Inferior parietal cortex (tissue), 1 donor: Measurements from ENCODE around the gene RAB11FIP4.

Source experiments
- DNase-seq: peaks from one replicate; pipeline ENCODE4 v3.0.0-alpha.2; 2016; ENCODE audit errors: extremely low spot score

RAB11FIP4 gene

DNA sequence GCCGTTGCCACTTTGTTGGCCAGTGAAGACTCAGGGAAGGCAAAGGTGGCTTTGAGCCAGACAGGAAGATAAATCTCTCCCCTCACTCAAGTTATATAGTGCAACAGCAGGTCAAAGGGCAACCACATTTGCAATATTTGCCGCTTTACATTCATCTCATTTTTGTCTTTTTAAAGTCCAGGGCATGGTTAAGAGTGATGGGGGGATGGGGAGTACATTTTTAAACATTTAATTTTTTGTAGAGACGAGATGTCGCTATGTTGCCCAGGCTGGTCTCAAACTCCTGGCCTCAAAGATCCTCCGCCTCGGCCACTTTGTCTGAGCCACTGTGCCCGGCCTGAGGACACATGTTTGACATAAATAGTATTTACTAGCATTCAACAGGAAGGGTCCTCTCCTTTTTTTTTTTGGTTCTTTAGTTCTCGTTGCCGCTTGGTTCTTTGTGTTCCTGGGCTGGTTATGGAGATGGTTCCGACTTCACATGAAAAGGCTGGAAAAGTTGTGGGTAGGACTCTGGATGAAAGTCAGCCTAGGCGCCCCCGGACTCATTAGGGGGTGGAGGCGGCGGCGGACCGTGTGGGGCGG is 95.7 kb downstream of the RAB11FIP4 start:
- DNase-seq, result no peak

DNA sequence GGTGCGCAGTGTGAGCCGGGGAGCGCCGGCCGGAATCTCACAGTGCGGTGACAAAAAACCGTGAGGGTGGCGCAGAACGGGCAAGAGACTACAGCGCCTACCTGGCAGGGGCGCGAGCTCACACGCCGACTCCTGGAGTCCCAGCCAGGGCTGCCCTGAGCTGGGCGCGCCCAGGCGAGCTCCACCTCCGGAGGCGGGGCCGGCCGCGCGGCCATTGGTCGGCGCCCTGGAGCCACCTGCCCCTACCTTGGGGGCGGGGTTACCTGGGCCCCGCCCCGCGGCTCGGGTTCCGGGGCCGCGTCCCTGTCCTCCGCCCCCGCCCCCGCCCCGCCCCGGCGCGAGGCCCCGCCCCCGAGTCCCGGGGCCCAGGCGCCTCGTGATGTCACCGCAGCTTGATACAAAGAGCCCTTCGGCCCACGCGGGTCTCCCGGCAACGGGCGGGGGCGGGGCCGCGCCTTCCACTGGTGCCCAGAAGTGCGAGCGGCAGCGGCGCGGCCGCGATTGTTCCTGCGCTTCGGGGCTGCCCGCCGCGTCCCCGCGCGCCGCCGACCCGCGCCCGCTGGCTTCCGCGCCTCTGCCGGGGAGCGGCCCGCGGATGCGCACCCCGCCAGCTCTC is 96.3 kb downstream of the RAB11FIP4 start:
- DNase-seq, result peak; percentile 78

DNA sequence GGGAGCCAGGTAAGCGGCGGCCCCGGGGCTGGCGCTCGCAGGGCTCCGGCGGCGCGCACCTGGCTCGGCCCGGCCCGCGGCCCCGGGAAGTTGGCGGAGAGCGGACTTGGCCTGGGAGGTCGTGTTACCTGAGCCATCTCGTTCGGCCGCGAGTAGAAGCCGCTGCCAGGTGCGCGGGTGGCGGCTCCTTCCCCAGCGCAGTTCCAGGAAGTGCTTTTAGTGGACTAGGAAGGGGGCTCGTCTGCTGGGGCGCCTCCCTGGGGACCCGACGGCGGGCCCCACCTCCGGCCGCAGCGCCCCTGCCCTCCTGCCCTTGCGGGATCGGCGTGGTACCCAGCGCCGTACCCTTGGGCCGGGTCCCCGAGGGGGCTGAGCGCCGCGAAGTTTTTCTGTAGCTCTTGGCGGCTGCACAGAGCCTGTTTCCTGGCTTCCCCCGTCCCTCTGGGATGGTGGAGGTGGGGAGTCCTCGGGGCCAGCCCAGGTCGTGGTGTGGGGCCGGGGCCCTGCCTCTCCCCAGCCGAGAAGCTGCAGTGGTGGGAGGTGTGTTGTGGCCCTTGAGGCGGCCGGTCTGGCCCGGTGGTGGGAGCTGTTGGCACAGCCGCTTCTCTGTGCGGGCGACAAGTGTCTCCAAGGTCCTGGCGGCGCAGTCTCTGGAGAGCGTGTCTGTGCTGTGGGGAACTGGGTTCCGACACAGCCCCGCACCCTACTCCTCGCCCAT is 96.9 kb downstream of the RAB11FIP4 start:
- no peak for DNase-seq

DNA sequence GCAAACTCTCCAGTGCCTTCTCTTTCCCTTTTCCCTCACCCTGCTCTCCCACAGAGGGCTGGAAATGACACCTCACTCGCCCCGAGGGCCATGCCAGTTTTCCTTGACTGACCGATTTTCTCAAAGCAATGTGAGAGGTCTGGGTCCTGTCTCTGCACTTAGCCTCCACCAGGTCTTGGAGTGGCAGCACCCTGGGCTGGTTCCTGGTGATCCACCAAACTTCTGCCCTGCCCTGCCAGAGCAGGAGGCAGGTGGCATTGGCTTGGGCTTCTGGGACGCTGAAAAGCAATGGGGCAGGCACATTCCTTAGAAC is 97.5 kb downstream of the RAB11FIP4 start:
- no peak for DNase-seq

DNA sequence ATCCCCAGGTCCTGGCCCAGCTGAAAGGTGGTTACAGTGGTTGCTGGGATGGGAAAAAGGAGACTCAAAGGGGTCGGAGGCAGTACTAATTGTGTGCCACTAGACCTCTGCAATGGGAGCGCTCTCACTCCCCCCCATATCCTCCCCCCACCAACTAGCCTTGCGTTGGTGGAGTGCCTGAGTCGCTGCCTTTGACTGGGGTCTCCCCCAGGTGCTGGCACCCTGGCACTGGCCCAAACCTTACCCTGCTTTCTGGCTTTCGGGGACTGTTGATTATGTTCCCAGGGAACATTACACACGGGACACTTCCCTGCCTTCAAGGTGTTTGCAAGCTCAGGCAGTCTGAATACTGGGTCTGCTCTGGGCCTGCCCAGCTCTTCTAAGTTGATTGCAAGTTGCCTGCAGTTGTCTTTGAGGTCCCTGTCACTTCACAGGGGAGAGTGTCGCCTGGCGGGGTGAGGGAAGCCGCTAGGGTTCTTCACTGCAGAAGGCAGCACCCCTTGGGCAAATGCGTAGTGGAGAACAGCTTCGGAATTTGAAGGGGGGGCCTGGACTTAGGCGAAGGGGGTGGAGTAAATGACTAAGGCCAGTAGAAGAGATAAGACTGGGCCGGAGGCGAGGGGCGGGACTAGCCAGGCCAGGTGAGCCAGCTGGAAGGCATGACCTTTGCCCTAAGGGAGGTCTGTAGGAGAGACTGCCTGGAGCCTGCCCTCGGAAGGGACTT is 98.0 kb downstream of the RAB11FIP4 start:
- DNase-seq, result no peak

DNA sequence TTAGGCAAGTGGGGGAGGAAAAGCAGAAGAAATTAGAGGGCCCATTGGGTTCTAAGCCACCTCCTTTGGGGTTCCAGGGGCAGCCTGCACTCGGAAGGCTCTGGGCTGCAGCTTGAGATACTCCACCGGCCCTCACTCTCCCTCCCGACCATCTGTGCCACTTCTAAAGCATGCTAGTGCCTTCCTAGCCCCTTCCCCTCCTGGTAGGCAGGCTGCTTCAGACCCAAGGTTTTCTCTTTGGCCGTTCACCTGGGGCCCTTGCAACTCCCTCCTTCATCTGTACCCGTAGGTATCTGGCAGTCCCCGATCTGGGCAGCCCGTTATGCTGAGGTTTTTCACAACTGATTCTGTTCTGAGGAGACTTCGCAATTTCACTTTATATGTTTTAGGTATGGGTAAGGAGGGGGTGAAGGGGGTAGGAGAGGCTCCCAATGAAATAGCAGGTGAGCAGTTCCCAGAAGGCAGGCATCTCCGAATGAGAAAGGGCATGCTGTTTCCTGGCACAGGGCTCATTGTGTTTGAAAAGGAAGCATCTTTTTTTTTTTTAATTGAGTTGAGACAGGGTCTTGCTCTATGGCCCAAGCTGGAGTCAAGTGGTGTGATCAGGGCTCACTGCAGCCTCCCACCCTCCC is 98.7 kb downstream of the RAB11FIP4 start:
- no peak for DNase-seq

DNA sequence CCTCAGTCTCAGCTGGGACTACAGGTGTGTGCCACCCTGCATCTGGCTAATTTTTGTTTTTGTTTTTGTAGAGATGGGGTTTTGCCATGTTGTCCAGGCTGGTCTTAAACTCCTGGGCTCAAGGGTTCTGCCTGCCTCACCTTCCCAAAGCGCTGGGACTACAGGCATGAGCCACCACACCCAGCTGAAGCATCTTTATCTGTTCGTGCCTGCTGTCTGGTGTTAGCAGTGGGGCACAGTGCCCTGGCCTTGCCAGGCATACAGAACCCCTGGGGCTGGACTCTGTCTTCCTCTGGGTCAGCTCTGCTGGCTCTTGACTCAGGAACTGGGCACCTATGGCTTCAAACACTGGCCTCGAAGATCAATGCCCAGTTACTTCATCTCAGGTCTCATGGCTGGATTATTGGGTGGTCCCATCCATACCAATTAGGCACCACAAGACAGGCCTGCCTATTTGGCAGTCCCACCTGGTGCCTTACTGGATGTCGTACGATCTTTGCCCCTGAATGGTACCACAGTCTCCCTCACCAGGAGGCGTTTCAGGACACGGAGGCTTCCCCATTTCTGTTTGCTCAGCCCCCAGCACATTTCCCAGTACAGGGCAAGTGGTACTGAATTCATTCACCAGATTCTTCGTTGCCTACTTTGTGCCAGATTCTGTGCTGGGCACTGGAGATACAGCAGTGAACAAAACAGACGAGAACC is 99.3 kb downstream of the RAB11FIP4 start:
- DNase-seq, result no peak

DNA sequence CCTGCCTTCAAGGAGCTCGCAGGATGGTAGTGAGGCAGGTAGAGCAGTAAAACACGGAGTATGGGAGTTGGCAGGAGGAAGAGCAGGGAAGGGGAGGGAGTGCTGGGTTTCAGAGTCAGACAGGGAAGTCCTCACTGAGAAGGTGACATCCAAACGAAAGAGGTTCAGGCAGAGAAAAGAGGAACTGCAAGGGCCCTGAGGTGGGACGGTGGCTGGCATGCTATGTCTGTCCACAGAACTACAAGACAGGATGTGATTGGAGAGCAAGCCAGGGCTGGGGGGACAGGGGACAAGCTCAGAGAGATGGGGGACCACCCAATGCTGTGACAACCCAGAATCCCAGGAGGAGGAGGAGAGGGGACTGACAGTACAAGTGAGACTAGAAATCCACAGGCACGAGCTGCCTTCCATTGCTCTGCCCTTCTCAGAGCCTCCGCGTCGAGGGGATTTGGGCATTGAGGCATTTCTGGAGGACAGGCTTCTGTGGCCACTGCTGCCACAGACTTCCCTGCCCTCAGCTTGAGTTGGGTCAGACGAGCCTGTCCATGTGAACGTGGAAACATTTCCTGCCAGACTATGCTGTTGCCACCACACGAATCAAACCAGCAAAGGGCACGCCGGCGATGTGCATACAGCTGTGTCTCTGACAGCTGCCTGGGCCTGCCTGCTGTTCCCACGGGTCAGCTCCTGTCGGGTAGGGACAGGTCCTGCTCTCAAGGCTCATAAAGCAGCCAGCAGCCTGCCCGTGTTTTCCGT is 100.1 kb downstream of the RAB11FIP4 start:
- no peak for DNase-seq

DNA sequence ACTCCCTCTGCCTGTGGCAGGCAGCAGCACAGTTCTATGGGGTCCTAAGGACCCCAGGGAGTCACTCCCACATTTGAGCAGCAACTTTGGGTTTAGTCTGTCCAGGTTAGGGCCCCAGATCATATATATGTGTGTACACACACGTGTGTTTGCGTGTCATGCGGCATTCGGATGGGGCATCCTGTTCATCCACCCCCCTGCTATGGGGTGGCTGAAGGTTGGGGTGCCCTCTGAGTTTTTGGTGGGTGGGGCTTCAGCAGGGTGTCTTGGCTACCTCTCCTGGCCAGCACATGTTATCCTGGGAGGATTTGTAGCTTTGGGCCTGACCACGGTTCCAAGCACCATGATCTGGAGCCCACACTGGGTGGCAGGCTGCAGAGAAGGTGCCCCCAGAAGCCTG is 100.7 kb downstream of the RAB11FIP4 start:
- DNase-seq, result no peak

DNA sequence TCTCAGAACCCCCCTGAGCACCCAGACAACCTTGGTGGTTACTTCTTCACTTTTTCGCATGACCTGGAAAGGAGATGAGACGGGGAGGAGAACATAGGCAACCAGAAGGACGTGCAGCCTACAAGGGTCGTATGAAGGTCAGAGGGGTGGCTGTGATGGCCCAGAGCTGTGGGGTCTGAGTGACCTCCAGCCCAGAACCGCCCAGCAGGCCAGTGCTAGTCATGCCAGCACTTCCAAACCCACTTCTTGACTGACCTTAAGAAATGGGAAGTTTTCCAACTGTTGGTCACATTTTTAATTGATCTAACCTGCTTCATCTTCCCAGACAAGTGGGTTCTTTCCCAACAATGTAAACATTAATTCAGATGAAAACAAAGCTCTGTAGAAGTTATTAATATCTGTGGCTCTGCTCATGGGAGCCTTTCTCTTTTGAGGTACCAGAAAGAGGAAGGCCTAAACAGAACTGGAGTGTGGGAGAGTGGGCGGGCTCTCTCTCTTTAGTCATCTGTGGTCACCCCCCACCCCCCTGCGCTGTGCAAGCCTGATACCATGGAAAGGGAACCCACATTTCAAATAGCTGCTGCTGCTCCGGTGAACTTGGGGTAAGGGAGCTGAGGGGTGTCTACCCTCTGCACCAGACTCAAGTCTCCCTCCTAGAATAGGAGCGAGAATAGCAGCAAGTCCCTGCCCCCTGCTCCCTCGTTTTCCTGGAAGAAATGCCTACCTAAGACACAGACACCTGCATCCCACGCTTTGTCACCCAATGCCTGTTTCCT is 101.6 kb downstream of the RAB11FIP4 start:
- DNase-seq, result no peak

DNA sequence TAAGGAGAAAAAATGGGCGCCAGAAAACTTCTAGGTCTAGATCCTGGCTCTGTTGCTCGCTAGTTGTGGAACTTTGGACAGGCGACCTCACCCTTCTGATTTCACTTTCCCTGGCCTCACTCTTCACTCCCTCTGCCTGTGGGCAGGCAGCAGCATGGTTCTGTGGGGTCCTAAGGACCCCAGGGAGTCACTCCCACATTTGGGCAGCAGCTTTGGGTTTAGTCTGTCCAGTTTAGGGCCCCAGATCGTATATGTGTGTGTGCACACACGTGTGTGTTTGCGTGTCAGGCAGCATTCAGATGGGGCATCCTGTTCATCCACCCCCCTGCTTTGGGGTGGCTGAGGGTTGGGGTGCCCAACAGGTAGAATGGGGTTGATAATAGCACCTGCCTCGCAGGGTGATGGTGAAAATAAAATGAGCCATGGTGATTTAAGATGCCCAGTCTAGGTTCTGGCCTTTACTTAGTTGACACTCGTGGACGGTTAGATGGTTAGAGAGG is 102.2 kb downstream of the RAB11FIP4 start:
- no peak for DNase-seq

DNA sequence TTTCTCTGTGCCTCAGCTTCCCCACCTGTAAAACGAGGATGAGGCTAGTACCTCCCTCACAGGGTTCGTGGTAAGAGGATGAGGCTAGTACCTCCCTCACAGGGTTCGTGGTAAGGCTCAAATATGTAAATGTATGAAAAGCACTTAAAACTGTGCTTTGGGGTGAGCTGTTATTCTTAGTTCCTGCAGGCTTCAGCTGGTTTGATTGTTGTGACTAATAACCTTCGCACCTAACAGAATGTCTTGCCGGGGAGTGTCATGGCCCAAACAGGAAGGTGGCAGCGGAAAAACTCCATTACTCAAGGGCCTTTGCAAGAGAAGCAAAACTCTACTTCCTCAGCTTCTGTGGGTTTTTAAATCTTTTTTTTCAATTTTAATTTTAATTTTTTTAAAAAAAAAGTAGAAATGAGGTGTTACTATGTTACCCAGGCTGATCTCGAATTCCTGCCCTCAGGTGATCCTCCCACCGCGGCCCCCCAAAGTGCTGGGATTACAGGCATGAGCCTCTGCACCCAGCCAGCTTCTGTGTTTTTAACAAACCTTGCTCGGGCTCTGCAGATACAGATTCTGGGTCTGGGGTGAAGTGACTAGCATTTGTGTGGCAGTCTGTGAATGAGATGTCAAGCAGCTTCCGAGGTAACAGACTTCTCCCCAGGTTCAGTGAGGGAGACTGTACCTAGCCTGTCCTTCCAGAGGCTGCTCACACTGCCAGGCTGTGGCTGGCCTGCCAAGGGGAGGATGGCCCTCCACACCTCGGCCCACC is 103.0 kb downstream of the RAB11FIP4 start:
- no peak for DNase-seq

DNA sequence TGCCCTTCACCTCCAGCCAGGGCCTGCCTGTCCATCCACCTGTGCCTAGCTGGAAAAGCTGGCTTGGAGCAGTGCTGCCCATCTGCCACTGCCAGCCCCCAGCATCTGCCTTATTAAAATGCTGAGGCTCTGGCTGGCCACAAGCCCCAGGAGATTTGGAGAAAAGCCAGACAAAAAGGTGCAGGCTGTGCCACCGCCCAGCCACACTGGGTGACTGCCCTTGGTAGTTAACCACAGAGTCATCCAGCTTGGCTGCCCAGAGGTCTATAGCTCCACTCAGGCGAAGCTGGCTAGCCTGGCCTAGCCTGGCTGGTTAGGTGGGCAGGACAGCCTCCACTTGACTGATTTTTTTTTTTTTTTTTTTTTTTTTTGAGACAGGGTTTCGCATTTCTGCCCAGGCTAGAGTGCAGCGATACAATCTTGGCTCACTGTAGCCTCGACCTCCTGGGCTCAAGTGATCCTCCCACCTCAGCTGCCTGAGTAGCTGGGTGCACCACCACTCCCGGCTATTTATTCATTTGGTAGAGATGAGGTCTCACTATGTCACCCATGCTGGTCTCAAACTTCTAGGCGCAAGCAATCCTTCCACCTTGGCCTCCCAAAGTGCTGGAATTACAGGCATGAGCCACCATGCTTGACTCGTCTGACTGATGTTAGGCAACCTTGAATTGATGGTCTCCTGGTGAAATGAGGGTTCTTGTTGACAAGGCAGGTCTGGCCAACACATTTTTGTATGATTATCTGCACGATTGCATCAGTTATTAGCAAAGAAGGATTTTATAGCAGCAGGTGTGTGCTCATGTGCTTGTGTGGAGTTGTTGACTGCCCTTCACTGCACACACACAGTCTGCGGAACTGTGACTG is 103.8 kb downstream of the RAB11FIP4 start:
- DNase-seq, result no peak

DNA sequence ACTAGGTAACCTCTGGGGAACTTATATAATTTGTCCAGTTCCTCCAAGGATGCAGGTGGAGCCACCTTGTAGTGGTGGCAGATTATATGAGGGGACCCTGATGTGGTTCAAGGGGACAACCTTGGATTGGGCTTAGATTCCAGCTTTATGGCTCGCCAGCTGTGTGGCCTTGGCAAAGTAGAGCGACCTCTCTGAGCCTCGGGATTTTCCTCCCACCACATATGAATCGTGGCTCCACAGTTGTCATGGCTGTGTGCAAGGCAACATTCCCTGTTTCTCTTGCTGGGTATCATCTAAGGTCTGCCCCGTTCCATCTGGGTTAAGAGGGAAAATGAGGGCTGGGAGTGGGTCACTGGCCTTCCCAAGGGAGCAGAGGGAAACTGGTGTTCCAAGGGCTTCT is 104.6 kb downstream of the RAB11FIP4 start:
- no peak for DNase-seq

DNA sequence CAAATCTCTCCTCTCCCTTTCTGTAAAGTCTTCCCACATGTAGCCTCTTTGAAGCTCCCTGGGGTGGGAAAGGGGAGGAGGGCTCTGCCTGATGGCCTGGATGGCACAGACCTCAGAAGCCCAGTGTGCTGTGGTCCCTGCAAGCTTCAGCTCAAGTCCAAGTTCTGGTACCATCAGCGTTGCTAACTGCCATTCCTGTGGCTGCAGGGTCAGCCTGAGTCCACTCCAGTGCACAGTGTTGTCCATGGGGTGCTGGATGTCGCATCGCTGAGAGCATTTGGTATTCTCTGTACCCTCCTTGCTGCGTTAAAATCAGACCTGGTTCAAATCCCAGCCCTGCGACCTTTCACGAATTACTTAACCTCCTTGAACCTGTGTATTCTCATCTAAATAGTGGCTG is 105.1 kb downstream of the RAB11FIP4 start:
- no peak for DNase-seq

DNA sequence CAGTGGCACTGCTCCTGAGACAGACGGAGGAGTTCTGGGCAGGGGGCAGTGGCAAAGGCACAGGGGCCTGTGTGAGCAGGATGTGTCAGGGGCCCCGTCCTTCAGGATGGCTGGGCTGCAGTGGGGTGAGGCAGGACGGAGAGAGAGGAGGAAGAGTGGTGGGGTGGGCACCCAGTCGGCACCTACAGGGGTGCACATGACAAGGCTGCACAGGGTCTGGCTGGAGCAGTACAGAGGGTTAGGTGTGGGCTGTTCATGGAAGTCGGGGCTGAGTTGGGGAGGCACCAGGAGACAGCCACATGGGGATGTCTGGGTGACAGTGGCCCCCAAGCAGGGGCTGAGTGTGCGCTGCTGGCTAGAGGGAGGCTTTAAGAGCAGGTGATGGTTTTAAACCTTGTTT is 106.0 kb downstream of the RAB11FIP4 start:
- DNase-seq, result no peak

DNA sequence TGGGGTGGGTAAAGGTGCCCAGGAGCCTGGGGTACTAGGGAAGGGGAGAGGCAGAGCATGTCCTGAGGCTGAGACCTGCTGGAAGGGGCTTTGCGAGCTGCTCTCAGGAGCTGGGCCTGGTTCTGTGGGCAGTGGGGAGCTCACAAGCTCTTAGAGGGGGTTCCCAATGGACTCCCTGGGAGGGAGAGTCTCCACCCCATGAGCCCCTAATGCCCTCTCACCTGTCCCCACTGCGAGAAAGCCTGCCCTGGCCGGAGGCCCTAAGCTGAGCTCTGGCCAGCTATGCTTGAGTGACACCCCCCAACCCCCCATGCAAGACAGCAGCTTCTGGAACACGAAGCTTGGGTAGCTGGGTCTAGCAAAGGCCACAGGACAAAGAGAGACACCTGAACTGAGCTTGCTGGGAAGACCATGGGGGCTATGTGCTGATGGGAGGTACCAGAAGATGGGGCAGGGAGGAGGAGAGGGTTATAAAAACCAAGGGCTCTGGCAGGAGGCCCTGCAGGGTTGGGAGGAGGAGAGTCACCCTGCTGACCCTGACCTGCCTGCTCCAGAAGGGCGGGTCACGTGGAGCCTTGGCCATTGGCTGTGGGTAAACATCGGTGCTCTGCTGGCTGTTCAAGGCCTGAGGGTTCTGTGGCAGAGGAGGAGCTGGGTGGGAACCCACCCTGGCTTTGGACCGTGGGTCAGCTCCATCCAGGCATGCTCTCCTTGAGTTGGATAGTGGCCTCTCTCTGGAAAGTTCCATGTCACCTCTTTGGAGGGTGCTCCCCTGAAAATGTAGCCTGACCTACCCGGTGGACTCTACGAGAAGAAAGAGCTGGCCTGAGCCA is 106.7 kb downstream of the RAB11FIP4 start:
- DNase-seq, result no peak
